ENCODE data around the gene EIPR1.

EIPR1 gene

GRCh38 chr2:3277050-3277747, 100.4 kb downstream of the EIPR1 start:
- no peak overlapping the region for H4K8ac ChIP-seq (ENCODE audit: low read depth, low read length)
- no peaks in the 10 kb centered on the region for H3K36me3 ChIP-seq (ENCODE audit: control insufficient read depth, insufficient read depth, low read length)
- H3K4ac ChIP-seq (ENCODE audit: low read depth, low read length) = no peak overlapping the region
- no peak overlapping the region for H3K18ac ChIP-seq (ENCODE audit: low read length)
- no peaks in the 10 kb centered on the region for H3K4me1 ChIP-seq (ENCODE audit: control insufficient read depth, low read depth, low read length)
- DNase-seq = no peak
- no peak overlapping the region for H2BK120ac ChIP-seq (ENCODE audit: low read depth, low read length)
- H2BK15ac ChIP-seq (replicated peaks; ENCODE audit: low read depth) = no peak overlapping the region
- H3K79me2 ChIP-seq (ENCODE audit: control insufficient read depth, insufficient read depth, low read length) = peaks cover 2% of the 10 kb centered on the region
- no peaks in the 10 kb centered on the region for H3K27me3 ChIP-seq (ENCODE audit: insufficient read depth, low read length, poor library complexity)
- H3K27ac ChIP-seq (ENCODE audit: low read depth, low read length) = no peak overlapping the region
- H2AK5ac ChIP-seq (ENCODE audit: low read length) = no peak overlapping the region
- H2BK5ac ChIP-seq (ENCODE audit: low read length) = no peak overlapping the region
- H3K9ac ChIP-seq (ENCODE audit: low read length) = no peak overlapping the region
- no CpG with 5 or more reads among the region's 25 CpGs for WGBS (ENCODE audit: extremely low coverage, insufficient coverage, low lambda C conversion rate)
- H3K4me2 ChIP-seq (ENCODE audit: low read length) = no peak overlapping the region
- peaks cover 3% of the 10 kb centered on the region for H3K79me1 ChIP-seq (ENCODE audit: low read length)
- no peak overlapping the region for H3K4me3 ChIP-seq (ENCODE audit: low read length)
- H4K5ac ChIP-seq (ENCODE audit: low read length) = no peak overlapping the region
- no peak overlapping the region for H3K56ac ChIP-seq (ENCODE audit: low read length)
- no peak overlapping the region for H3K23ac ChIP-seq (ENCODE audit: low read length)

GRCh38 chr2:3272761-3273160, 104.9 kb downstream of the EIPR1 start:
- no peak overlapping the region for H3K9ac ChIP-seq (ENCODE audit: low read length)
- no peak overlapping the region for H2BK120ac ChIP-seq (ENCODE audit: low read depth, low read length)

GRCh38 chr2:3270095-3270478, 107.5 kb downstream of the EIPR1 start:
- H3K27me3 ChIP-seq (ENCODE audit: insufficient read depth, low read length, poor library complexity) = no peaks in the 10 kb centered on the region
- no peak overlapping the region for H3K56ac ChIP-seq (ENCODE audit: low read length)
- no peak overlapping the region for H4K5ac ChIP-seq (ENCODE audit: low read length)
- H3K27ac ChIP-seq (ENCODE audit: low read depth, low read length) = no peak overlapping the region
- H3K4me1 ChIP-seq (ENCODE audit: control insufficient read depth, low read depth, low read length) = peaks cover 10% of the 10 kb centered on the region
- peaks cover 3% of the 10 kb centered on the region for H3K79me1 ChIP-seq (ENCODE audit: low read length)
- no peaks in the 10 kb centered on the region for H3K36me3 ChIP-seq (ENCODE audit: control insufficient read depth, insufficient read depth, low read length)
- WGBS (ENCODE audit: extremely low coverage, insufficient coverage, low lambda C conversion rate) = no CpG with 5 or more reads among the region's 8 CpGs
- H2BK5ac ChIP-seq (ENCODE audit: low read length) = no peak overlapping the region
- H3K79me2 ChIP-seq (ENCODE audit: control insufficient read depth, insufficient read depth, low read length) = peaks cover 2% of the 10 kb centered on the region
- H3K9ac ChIP-seq (ENCODE audit: low read length) = no peak overlapping the region
- no peak overlapping the region for H3K4me2 ChIP-seq (ENCODE audit: low read length)
- no peak overlapping the region for H3K4me3 ChIP-seq (ENCODE audit: low read length)
- no peak for DNase-seq
- H3K4ac ChIP-seq (ENCODE audit: low read depth, low read length) = no peak overlapping the region
- H3K18ac ChIP-seq (ENCODE audit: low read length) = no peak overlapping the region
- no peak overlapping the region for H4K8ac ChIP-seq (ENCODE audit: low read depth, low read length)
- no peak overlapping the region for H2AK5ac ChIP-seq (ENCODE audit: low read length)
- H3K23ac ChIP-seq (ENCODE audit: low read length) = no peak overlapping the region
- no peak overlapping the region for H2BK120ac ChIP-seq (ENCODE audit: low read depth, low read length)
- H2BK15ac ChIP-seq (replicated peaks; ENCODE audit: low read depth) = no peak overlapping the region

More at GRCh38 chr2:3272761-3273160, 104.9 kb downstream of the EIPR1 start:
- H3K23ac ChIP-seq (ENCODE audit: low read length) = no peak overlapping the region
- no peak overlapping the region for H4K8ac ChIP-seq (ENCODE audit: low read depth, low read length)
- H3K56ac ChIP-seq (ENCODE audit: low read length) = no peak overlapping the region
- H2AK5ac ChIP-seq (ENCODE audit: low read length) = no peak overlapping the region
- no peak overlapping the region for H2BK5ac ChIP-seq (ENCODE audit: low read length)
- H4K5ac ChIP-seq (ENCODE audit: low read length) = no peak overlapping the region
- no peak for DNase-seq
- H3K36me3 ChIP-seq (ENCODE audit: control insufficient read depth, insufficient read depth, low read length) = no peaks in the 10 kb centered on the region
- no peak overlapping the region for H3K18ac ChIP-seq (ENCODE audit: low read length)
- no peaks in the 10 kb centered on the region for H3K4me1 ChIP-seq (ENCODE audit: control insufficient read depth, low read depth, low read length)
- no peak overlapping the region for H3K4me2 ChIP-seq (ENCODE audit: low read length)
- no peak overlapping the region for H3K4me3 ChIP-seq (ENCODE audit: low read length)
- H3K27me3 ChIP-seq (ENCODE audit: insufficient read depth, low read length, poor library complexity) = no peaks in the 10 kb centered on the region
- H3K4ac ChIP-seq (ENCODE audit: low read depth, low read length) = no peak overlapping the region
- no peak overlapping the region for H3K27ac ChIP-seq (ENCODE audit: low read depth, low read length)
- WGBS (ENCODE audit: extremely low coverage, insufficient coverage, low lambda C conversion rate) = no CpG with 5 or more reads among the region's 7 CpGs
- peaks cover 2% of the 10 kb centered on the region for H3K79me2 ChIP-seq (ENCODE audit: control insufficient read depth, insufficient read depth, low read length)
- H2BK15ac ChIP-seq (replicated peaks; ENCODE audit: low read depth) = no peak overlapping the region
- peaks cover 3% of the 10 kb centered on the region for H3K79me1 ChIP-seq (ENCODE audit: low read length)

GRCh38 chr2:3269425-3270094, 108.1 kb downstream of the EIPR1 start:
- H3K9ac ChIP-seq (ENCODE audit: low read length) = no peak overlapping the region
- H2BK5ac ChIP-seq (ENCODE audit: low read length) = no peak overlapping the region
- H3K27me3 ChIP-seq (ENCODE audit: insufficient read depth, low read length, poor library complexity) = no peaks in the 10 kb centered on the region
- H3K27ac ChIP-seq (ENCODE audit: low read depth, low read length) = no peak overlapping the region
- H2BK15ac ChIP-seq (replicated peaks; ENCODE audit: low read depth) = no peak overlapping the region
- no peak overlapping the region for H3K4ac ChIP-seq (ENCODE audit: low read depth, low read length)
- H3K4me1 ChIP-seq (ENCODE audit: control insufficient read depth, low read depth, low read length) = peaks cover 12% of the 10 kb centered on the region
- H3K4me3 ChIP-seq (ENCODE audit: low read length) = no peak overlapping the region
- H3K36me3 ChIP-seq (ENCODE audit: control insufficient read depth, insufficient read depth, low read length) = no peaks in the 10 kb centered on the region
- peaks cover 3% of the 10 kb centered on the region for H3K79me1 ChIP-seq (ENCODE audit: low read length)
- no peak for DNase-seq
- no peak overlapping the region for H4K8ac ChIP-seq (ENCODE audit: low read depth, low read length)
- WGBS (ENCODE audit: extremely low coverage, insufficient coverage, low lambda C conversion rate) = 100% methylated on average over 5 of the region's 22 CpGs
- H3K79me2 ChIP-seq (ENCODE audit: control insufficient read depth, insufficient read depth, low read length) = peaks cover 2% of the 10 kb centered on the region
- no peak overlapping the region for H3K4me2 ChIP-seq (ENCODE audit: low read length)
- H3K56ac ChIP-seq (ENCODE audit: low read length) = no peak overlapping the region
- H4K5ac ChIP-seq (ENCODE audit: low read length) = no peak overlapping the region
- no peak overlapping the region for H2AK5ac ChIP-seq (ENCODE audit: low read length)
- H2BK120ac ChIP-seq (ENCODE audit: low read depth, low read length) = no peak overlapping the region
- H3K23ac ChIP-seq (ENCODE audit: low read length) = no peak overlapping the region
- no peak overlapping the region for H3K18ac ChIP-seq (ENCODE audit: low read length)

GRCh38 chr2:3268705-3269029, 109.0 kb downstream of the EIPR1 start:
- no peak overlapping the region for H2BK15ac ChIP-seq (replicated peaks; ENCODE audit: low read depth)
- no peak overlapping the region for H3K23ac ChIP-seq (ENCODE audit: low read length)
- H3K79me1 ChIP-seq (ENCODE audit: low read length) = no peaks in the 10 kb centered on the region
- no peak overlapping the region for H3K4ac ChIP-seq (ENCODE audit: low read depth, low read length)
- H4K5ac ChIP-seq (ENCODE audit: low read length) = no peak overlapping the region
- no peak overlapping the region for H2AK5ac ChIP-seq (ENCODE audit: low read length)
- no peak overlapping the region for H2BK120ac ChIP-seq (ENCODE audit: low read depth, low read length)
- no peak overlapping the region for H3K4me3 ChIP-seq (ENCODE audit: low read length)
- H3K27me3 ChIP-seq (ENCODE audit: insufficient read depth, low read length, poor library complexity) = no peaks in the 10 kb centered on the region
- no peak overlapping the region for H2BK5ac ChIP-seq (ENCODE audit: low read length)
- no CpG with 5 or more reads among the region's 6 CpGs for WGBS (ENCODE audit: extremely low coverage, insufficient coverage, low lambda C conversion rate)
- H4K8ac ChIP-seq (ENCODE audit: low read depth, low read length) = no peak overlapping the region
- peaks cover 12% of the 10 kb centered on the region for H3K4me1 ChIP-seq (ENCODE audit: control insufficient read depth, low read depth, low read length)
- H3K9ac ChIP-seq (ENCODE audit: low read length) = no peak overlapping the region
- no peak overlapping the region for H3K56ac ChIP-seq (ENCODE audit: low read length)
- H3K18ac ChIP-seq (ENCODE audit: low read length) = no peak overlapping the region
- H3K27ac ChIP-seq (ENCODE audit: low read depth, low read length) = no peak overlapping the region
- no peaks in the 10 kb centered on the region for H3K36me3 ChIP-seq (ENCODE audit: control insufficient read depth, insufficient read depth, low read length)
- no peak for DNase-seq
- no peaks in the 10 kb centered on the region for H3K79me2 ChIP-seq (ENCODE audit: control insufficient read depth, insufficient read depth, low read length)
- H3K4me2 ChIP-seq (ENCODE audit: low read length) = no peak overlapping the region

Data from mesendoderm (in vitro differentiated cells).